Heart right ventricle (tissue), 16 donors: ENCODE data around the gene WFS1. TPM values are rescaled to one million over a fixed set of nuclear protein-coding genes. Genes with fewer than 3 reads are reported as not detected.
A peak's percentile ranks its signal among the peaks of the same experiment; 100 is the strongest.

ENCODE experiments used
- ATAC-seq, 8 donors: fragments of 200-7000 bp; cut with Tn5 transposase; one replicate each; pipeline ENCODE4 v1.9.1; 2020; ENCODE audit warnings: mild to moderate bottlenecking in 8 of 8, moderate library complexity in 8 of 8, moderate number of reproducible peaks in 1 of 8
- DNase-seq, 2 donors: peaks; one replicate each; pipeline ENCODE4 v3.0.0-alpha.2; 2020
- H3K27ac ChIP-seq, 10 donors: fragments of 200-600 bp; sonication (generic) in 2 of 10; one replicate each; pipeline versions ENCODE4 v1.5.0 to v1.8.0; 2020 to 2022; ENCODE audit warnings: mild to moderate bottlenecking in 3 of 10
- H3K27me3 ChIP-seq, 7 donors: fragments of 200-600 bp; one replicate each; pipeline ENCODE4 v1.8.0; 2021 to 2022; ENCODE audit warnings: mild to moderate bottlenecking in 2 of 7
- H3K36me3 ChIP-seq, 9 donors: fragments of 200-600 bp; sonication (generic) in 1 of 9; one replicate each; pipeline versions ENCODE4 v1.5.0 to v1.8.0; 2020 to 2022; ENCODE audit warnings: mild to moderate bottlenecking in 2 of 9
- H3K4me1 ChIP-seq, 9 donors: fragments of 200-600 bp; sonication (generic) in 1 of 9; one replicate each; pipeline versions ENCODE4 v1.5.0 to v1.8.0; 2020 to 2022; ENCODE audit warnings: mild to moderate bottlenecking in 4 of 9
- H3K4me3 ChIP-seq, 10 donors: fragments of 200-600 bp; sonication (generic) in 2 of 10; one replicate each; pipeline versions ENCODE4 v1.5.0 to v1.8.0; 2020 to 2022; ENCODE audit warnings: mild to moderate bottlenecking in 7 of 10, moderate library complexity in 2 of 10
- H3K9me3 ChIP-seq, 11 donors: fragments of 200-600 bp in 10 of 11; sonication (generic) in 2 of 11; one replicate each; pipeline versions ENCODE4 v1.5.0 to v1.8.0; 2013 to 2022; ENCODE audit warnings: mild to moderate bottlenecking in 2 of 11, control low read depth in 1 of 11, moderate library complexity in 1 of 11
- WGBS, 2 donors: extraction: QIAGEN DNeasy Blood & Tissue Kit; methylation state at CpG; one replicate each; pipeline ENCODE4 v1.1.7; 2013; ENCODE audit warnings: inconsistent platforms in 1 of 2; 5-methylcytosine and 5-hydroxymethylcytosine counted together
- intact Hi-C, 10 donors: fragments of 100-400 bp; cut with DNase I; formaldehyde crosslinking; loops; one replicate each; pipeline versions ENCODE4 v1.11.1 to v1.14.2; 2022
- polyA plus RNA-seq, 2 donors: library from polyadenylated mRNA; stranded (reverse); fragments of 200-250 nt; gene quantifications; one replicate each; pipeline ENCODE4 v1.2.3, GENCODE V29; 2013
- total RNA-seq, 10 donors: library from RNA; stranded (reverse); fragmentation: NEBNext Ultra II Directional in 3 of 10; extraction: Animal tissue kit (Norgen Biotek cat#: 25700) in 3 of 10; gene quantifications; one replicate each; pipeline versions ENCODE4 v1.2.1 to v1.2.4, GENCODE V29; 2021 to 2023
- TF ChIP-seq, protein P1 (sequence below), 9 donors: fragments of 200-600 bp; sonication (generic) in 2 of 9; IDR thresholded peaks; one replicate each; pipeline versions ENCODE4 v1.5.0 to v1.8.0; 2021 to 2022; ENCODE audit warnings: antibody characterized with exemption in 9 of 9, mild to moderate bottlenecking in 5 of 9, moderate library complexity in 1 of 9
- donor health status: Arrhythmogenic right ventricular cardiomyopathy.
- donor health status: ischemic (EF 13 %, LVEDD 7.1; RV severe dilation, severe dysfunction).
- donor health status: healthy with polysubstance abuse.
- donor health status: DM: no; HTN: yes; CAD: no.
- donor health status: DM: no; HTN: no; CAD: no.
- donor health status: ischemic (EF 25% LVEDD 6.9; RV normal size, moderate dysfunction).
- donor health status: ischemic (EF 25% LVEDD 5.7; RV mildly dilated, moderate dysfunction).
- donor health status: healthy.
- donor health status: DM: yes; HTN: yes; CAD: no.
- donor health status: Ischemic cardiomyopathy.
- donor health status: ischemic (EF 35%, LVEDD 5.7; RV mildly dilated, moderate dysfunction).
- donor health status: nonischemic (EF 11% LVEDD 7.7; RV severe dilation, severe dysfunction).
- donor health status: DM: yes; HTN: yes; CAD: no.
- donor health status: PGD.
- donor health status: ischemic (EF 29% LVEDD 5.4; RV normal size, mild dysfunction).
- donor health status: nonischemic (EF 23%, LVEDD 6.1; RV moderate dilation, normal function).

WFS1 gene
- total and polyA plus RNA-seq, 12 donors, result 35.0 to 119 (median 69.4) TPM

GRCh38 chr4:6275898-6276806 is 6.5 kb downstream of the WFS1 start:
- ATAC-seq (peak in 4 of 8 donors; percentile 8 to 49 (median 30)), DNase-seq (peak in 1 of 2 donors; percentile 31)
- peak overlapping the region; percentile 50 to 86 (median 78) for H3K27ac ChIP-seq
- 67 to 70% methylated on average over 22 of the region's 22 CpGs for WGBS, 2 donors
- no peak overlapping the region for H3K4me3 ChIP-seq
- H3K9me3 ChIP-seq, result no peaks in the 10 kb centered on the region
- TF ChIP-seq, protein P1, sequence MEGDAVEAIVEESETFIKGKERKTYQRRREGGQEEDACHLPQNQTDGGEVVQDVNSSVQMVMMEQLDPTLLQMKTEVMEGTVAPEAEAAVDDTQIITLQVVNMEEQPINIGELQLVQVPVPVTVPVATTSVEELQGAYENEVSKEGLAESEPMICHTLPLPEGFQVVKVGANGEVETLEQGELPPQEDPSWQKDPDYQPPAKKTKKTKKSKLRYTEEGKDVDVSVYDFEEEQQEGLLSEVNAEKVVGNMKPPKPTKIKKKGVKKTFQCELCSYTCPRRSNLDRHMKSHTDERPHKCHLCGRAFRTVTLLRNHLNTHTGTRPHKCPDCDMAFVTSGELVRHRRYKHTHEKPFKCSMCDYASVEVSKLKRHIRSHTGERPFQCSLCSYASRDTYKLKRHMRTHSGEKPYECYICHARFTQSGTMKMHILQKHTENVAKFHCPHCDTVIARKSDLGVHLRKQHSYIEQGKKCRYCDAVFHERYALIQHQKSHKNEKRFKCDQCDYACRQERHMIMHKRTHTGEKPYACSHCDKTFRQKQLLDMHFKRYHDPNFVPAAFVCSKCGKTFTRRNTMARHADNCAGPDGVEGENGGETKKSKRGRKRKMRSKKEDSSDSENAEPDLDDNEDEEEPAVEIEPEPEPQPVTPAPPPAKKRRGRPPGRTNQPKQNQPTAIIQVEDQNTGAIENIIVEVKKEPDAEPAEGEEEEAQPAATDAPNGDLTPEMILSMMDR (IDR thresholded peaks at IDR 0.05), result no peak
- H3K4me1 ChIP-seq, result peaks cover 55 to 100% (median 82%) of the 10 kb centered on the region in 9 donors
- H3K27me3 ChIP-seq, result peaks cover 0 to under 1% (median 0%) of the 10 kb centered on the region in 7 donors
- peaks cover 0 to 24% (median 0%) of the 10 kb centered on the region in 9 donors for H3K36me3 ChIP-seq
- intact Hi-C loops, result no loop called here

DNA sequence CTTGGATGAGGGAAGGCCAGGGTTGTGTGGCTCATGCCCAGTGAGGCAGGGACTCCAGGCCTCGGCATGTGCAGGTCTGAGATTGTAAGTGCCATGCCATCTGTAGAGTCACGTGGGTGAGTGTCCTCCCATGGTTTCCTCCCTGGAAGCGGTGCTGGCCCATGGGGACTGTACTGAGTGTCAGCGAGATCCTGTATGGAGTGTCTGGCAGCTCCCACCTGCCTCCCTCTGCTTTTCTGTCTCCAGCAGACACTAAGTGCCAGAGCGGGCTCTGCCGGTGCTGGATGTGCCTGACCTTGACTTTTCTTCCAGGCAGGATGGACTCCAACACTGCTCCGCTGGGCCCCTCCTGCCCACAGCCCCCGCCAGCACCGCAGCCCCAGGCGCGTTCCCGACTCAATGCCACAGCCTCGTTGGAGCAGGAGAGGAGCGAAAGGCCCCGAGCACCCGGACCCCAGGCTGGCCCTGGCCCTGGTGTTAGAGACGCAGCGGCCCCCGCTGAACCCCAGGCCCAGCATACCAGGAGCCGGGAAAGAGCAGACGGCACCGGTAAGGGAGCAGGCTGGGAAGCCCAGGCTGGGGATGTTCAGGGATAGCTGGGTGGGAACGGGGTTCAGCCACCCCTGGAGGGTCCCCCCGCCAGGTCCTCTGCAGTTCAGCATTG is 7.6 kb downstream of the WFS1 start:
- DNase-seq (peak; percentile 37 to 59), ATAC-seq (peak; percentile 50 to 77 (median 62))
- Histone ChIP-seq H3K4me3 (peak overlapping the region in 1 of 10 donors; percentile 7), H3K9me3 (no peaks in the 10 kb centered on the region), H3K36me3 (peaks cover 0 to 30% (median 0%) of the 10 kb centered on the region in 9 donors), H3K27me3 (no peaks in the 10 kb centered on the region), H3K27ac (peak overlapping the region; percentile 50 to 86 (median 78)), H3K4me1 (peaks cover 54 to 100% (median 82%) of the 10 kb centered on the region in 9 donors)
- 55 to 56% methylated on average over 24 of the region's 24 CpGs for WGBS, 2 donors
- intact Hi-C loops, result no loop called here
- TF ChIP-seq, protein P1 (IDR thresholded peaks at IDR 0.05), result no peak

- peak in 1 of 8 donors; percentile 1 for ATAC-seq
- WGBS, 2 donors, result 67 to 76% methylated on average over 21 of the region's 21 CpGs
- Histone ChIP-seq H3K27ac (peak overlapping the region; percentile 63 to 86 (median 78)), H3K27me3 (no peaks in the 10 kb centered on the region), H3K4me3 (peak overlapping the region in 1 of 10 donors; percentile 29), H3K4me1 (peaks cover 49 to 100% (median 78%) of the 10 kb centered on the region in 9 donors), H3K36me3 (peaks cover 0 to 33% (median 0%) of the 10 kb centered on the region in 9 donors), H3K9me3 (no peaks in the 10 kb centered on the region)
- DNase-seq, result no peak
- TF ChIP-seq, protein P1 (IDR thresholded peaks at IDR 0.05), result no peak
- intact Hi-C loops, result no loop called here
Measured at GRCh38 chr4:6277935-6278800, 8.5 kb downstream of the WFS1 start.
